SU-DHL-6 (cell line): Measurements from ENCODE around the gene COL18A1.

Source experiments
- CTCF ChIP-seq: fragments of 200-600 bp; sonication (generic); IDR thresholded peaks from one replicate; pipeline ENCODE4 v1.5.1; 2017; ENCODE audit warnings: antibody characterized with exemption, mild to moderate bottlenecking, low read length, moderate library complexity; ENCODE audit not compliant: insufficient read depth, poor library complexity, severe bottlenecking
- EZH2phosphoT487 ChIP-seq: fragments of 200-600 bp; sonication (generic), shearing (Covaris generic); conservative IDR thresholded peaks from 2 replicates; pipeline ENCODE4 v1.6.1; 2018; ENCODE audit warnings: mild to moderate bottlenecking, antibody characterized with exemption, low read length, moderate library complexity, mixed read lengths

DNA sequence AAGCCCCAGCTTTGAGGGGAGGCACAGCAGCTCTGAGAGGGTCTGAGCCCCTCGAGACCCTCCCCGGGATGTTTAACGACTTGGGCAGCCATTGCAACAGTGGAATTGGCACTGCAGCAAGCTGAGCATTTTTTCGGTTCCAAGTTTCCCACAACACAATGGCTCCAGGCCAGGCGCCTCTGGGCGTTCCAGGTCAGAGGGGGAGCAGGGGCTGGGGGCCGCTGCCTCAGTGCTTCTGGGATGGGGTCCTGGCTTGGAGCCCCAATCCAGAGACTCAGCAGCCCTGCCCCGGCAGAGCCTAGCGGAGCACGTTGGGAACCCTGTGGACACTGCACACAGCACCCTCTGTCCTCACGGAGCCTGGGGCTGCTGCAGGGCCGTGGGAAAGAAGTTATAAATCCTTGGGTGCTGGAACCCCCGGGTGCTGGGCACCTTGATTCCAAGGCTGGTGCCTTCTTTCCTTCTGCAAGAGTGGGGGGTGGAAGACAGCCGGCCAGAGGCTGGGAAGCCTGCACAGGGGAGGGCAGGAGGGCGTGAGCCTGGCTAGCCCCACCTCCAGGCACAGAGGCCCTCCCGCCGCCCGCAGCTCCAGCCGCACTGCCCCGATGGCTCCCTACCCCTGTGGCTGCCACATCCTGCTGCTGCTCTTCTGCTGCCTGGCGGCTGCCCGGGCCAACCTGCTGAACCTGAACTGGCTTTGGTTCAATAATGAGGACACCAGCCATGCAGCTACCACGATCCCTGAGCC lies 50.1 kb downstream of the COL18A1 start:
- TF ChIP-seq CTCF (no peak), EZH2phosphoT487 (no peak)
